Measurements from ENCODE around the gene PRKD1. TPM values are rescaled to one million over a fixed set of nuclear protein-coding genes. Genes with fewer than 3 reads are reported as not detected.

The PRKD1 gene
- total RNA-seq, 1 experiment from 2014 or later = 0.36 TPM

- TF ChIP-seq, protein P1, sequence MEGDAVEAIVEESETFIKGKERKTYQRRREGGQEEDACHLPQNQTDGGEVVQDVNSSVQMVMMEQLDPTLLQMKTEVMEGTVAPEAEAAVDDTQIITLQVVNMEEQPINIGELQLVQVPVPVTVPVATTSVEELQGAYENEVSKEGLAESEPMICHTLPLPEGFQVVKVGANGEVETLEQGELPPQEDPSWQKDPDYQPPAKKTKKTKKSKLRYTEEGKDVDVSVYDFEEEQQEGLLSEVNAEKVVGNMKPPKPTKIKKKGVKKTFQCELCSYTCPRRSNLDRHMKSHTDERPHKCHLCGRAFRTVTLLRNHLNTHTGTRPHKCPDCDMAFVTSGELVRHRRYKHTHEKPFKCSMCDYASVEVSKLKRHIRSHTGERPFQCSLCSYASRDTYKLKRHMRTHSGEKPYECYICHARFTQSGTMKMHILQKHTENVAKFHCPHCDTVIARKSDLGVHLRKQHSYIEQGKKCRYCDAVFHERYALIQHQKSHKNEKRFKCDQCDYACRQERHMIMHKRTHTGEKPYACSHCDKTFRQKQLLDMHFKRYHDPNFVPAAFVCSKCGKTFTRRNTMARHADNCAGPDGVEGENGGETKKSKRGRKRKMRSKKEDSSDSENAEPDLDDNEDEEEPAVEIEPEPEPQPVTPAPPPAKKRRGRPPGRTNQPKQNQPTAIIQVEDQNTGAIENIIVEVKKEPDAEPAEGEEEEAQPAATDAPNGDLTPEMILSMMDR (IDR thresholded peaks at IDR 0.05; ENCODE audit: insufficient read depth in 1 of 2, low read depth in 1 of 2, low read length in 1 of 2, severe bottlenecking in 1 of 2, unreplicated experiment in 1 of 2) = peak; percentile 8 to 13
- no peak for DNase-seq
- intact Hi-C loops (cut with micrococcal nuclease; ENCODE audit: unreplicated experiment) = no loop called here
These were observed 398.2 kb downstream of the PRKD1 start for GRCh38 chr14:29529418-29529817.

GRCh38 chr14:29528889-29529288, 398.8 kb downstream of the PRKD1 start:
- ChIA-PET CTCF (no interaction called here), POLR2A (no interaction called here)
- BruUV-seq (replicated peaks) = no TSS peak
- Histone ChIP-seq H3K4me3 (ENCODE audit: low read depth, low read length) (no peak overlapping the region), H3K4me1 (no peaks in the 10 kb centered on the region), H3K36me3 (ENCODE audit: control insufficient read depth, insufficient read depth, low read length) (no peaks in the 10 kb centered on the region), H3K27me3 (replicated peaks; ENCODE audit: control insufficient read depth, insufficient read depth, low read length) (no peaks in the 10 kb centered on the region), H3K9me3 (no peaks in the 10 kb centered on the region)
- no peaks in the 10 kb centered on the region for H3K36me3 Mint-ChIP-seq (ENCODE audit: insufficient read depth, unreplicated experiment)
- intact Hi-C loops (cut with micrococcal nuclease; ENCODE audit: unreplicated experiment) = no loop called here
- TF ChIP-seq, protein P1 (IDR thresholded peaks at IDR 0.05; ENCODE audit: insufficient read depth in 1 of 2, low read depth in 1 of 2, low read length in 1 of 2, severe bottlenecking in 1 of 2, unreplicated experiment in 1 of 2) = no peak
- no peak for DNase-seq
- H3K9me3 Mint-ChIP-seq (ENCODE audit: unreplicated experiment) = no peaks in the 10 kb centered on the region
- H3K4me3 Mint-ChIP-seq (ENCODE audit: unreplicated experiment) = no peak overlapping the region
- H3K4me1 Mint-ChIP-seq (ENCODE audit: low read depth, unreplicated experiment) = no peaks in the 10 kb centered on the region
- H3K27ac Mint-ChIP-seq (ENCODE audit: unreplicated experiment) = no peak overlapping the region
- no peaks in the 10 kb centered on the region for H3K27me3 Mint-ChIP-seq (ENCODE audit: insufficient read depth, unreplicated experiment)

More at GRCh38 chr14:29529418-29529817, 398.2 kb downstream of the PRKD1 start:
- Mint-ChIP-seq H3K4me1 (ENCODE audit: low read depth, unreplicated experiment) (no peaks in the 10 kb centered on the region), H3K27ac (ENCODE audit: unreplicated experiment) (no peak overlapping the region), H3K9me3 (ENCODE audit: unreplicated experiment) (no peaks in the 10 kb centered on the region), H3K4me3 (ENCODE audit: unreplicated experiment) (no peak overlapping the region), H3K27me3 (ENCODE audit: insufficient read depth, unreplicated experiment) (peaks cover 4% of the 10 kb centered on the region), H3K36me3 (ENCODE audit: insufficient read depth, unreplicated experiment) (no peaks in the 10 kb centered on the region)
- no peak overlapping the region for H3K4me3 ChIP-seq (ENCODE audit: low read depth, low read length)
- CTCF ChIA-PET = no interaction called here
- POLR2A ChIA-PET = no interaction called here
- no peaks in the 10 kb centered on the region for H3K36me3 ChIP-seq (ENCODE audit: control insufficient read depth, insufficient read depth, low read length)
- H3K4me1 ChIP-seq = no peaks in the 10 kb centered on the region
- H3K9me3 ChIP-seq = no peaks in the 10 kb centered on the region
- H3K27me3 ChIP-seq (replicated peaks; ENCODE audit: control insufficient read depth, insufficient read depth, low read length) = no peaks in the 10 kb centered on the region; the same call in 1 of the 2 replicates
- BruUV-seq (replicated peaks) = no TSS peak

DNA sequence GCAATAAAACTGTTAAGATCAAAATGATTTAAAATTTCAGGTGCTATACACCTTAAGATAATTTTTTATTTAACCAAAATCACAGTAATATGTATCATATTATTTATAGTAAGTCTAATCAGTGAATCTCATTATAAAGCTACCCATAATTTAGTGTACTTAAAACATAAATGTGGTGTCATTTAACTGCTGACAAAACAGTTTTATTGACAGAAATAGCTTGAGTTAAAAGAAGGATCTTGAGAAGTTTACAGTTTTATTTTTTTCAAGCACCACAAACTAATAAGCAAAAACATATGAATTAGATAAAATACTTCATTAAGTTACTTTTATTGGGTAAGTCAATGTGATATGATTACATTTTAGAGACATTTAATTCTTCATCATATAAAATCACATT, 400.4 kb downstream of the PRKD1 start:
- TF ChIP-seq, protein P1 (IDR thresholded peaks at IDR 0.05; ENCODE audit: insufficient read depth in 1 of 2, low read depth in 1 of 2, low read length in 1 of 2, severe bottlenecking in 1 of 2, unreplicated experiment in 1 of 2) = no peak
- ChIA-PET POLR2A (no interaction called here), CTCF (no interaction called here)
- Mint-ChIP-seq H3K4me3 (ENCODE audit: unreplicated experiment) (no peak overlapping the region), H3K27me3 (ENCODE audit: insufficient read depth, unreplicated experiment) (no peaks in the 10 kb centered on the region), H3K4me1 (ENCODE audit: low read depth, unreplicated experiment) (no peaks in the 10 kb centered on the region), H3K27ac (ENCODE audit: unreplicated experiment) (no peak overlapping the region), H3K9me3 (ENCODE audit: unreplicated experiment) (no peaks in the 10 kb centered on the region), H3K36me3 (ENCODE audit: insufficient read depth, unreplicated experiment) (no peaks in the 10 kb centered on the region)
- no peaks in the 10 kb centered on the region for H3K4me1 ChIP-seq
- BruUV-seq (replicated peaks) = no TSS peak
- no peaks in the 10 kb centered on the region for H3K9me3 ChIP-seq
- H3K4me3 ChIP-seq (ENCODE audit: low read depth, low read length) = no peak overlapping the region
- H3K36me3 ChIP-seq (ENCODE audit: control insufficient read depth, insufficient read depth, low read length) = no peaks in the 10 kb centered on the region
- no peaks in the 10 kb centered on the region for H3K27me3 ChIP-seq (replicated peaks; ENCODE audit: control insufficient read depth, insufficient read depth, low read length)
- DNase-seq = no peak
- intact Hi-C loops (cut with micrococcal nuclease; ENCODE audit: unreplicated experiment) = no loop called here
